ENCODE results near the gene TEX2. TPM values are rescaled to one million over a fixed set of nuclear protein-coding genes. Genes with fewer than 3 reads are reported as not detected.

The TEX2 gene
- total and polyA plus RNA-seq, 2 donors (not counting 1 experiment from before 2014, with no cell fraction given) = 4.0 to 7.6 TPM

GRCh38 chr17:64297467-64298088, 34.5 kb upstream of the TEX2 start:
- no peaks in the 10 kb centered on the region for H3K4me1 Mint-ChIP-seq
- CTCF ChIA-PET = no interaction called here
- Histone ChIP-seq H2AFZ (ENCODE audit: insufficient read depth, low read depth, low read length, poor library complexity, severe bottlenecking) (no peak overlapping the region), H3K27ac (ENCODE audit: low read length in 2 of 2) (no peak overlapping the region), H3K9ac (ENCODE audit: low read length) (no peak overlapping the region), H3K4me1 (ENCODE audit: control insufficient read depth in 2 of 2, insufficient read depth in 2 of 2, low read length in 2 of 2) (no peaks in the 10 kb centered on the region), H3K4me3 (ENCODE audit: control extremely low read depth in 1 of 5, extremely low read depth in 1 of 5, insufficient read depth in 1 of 5, low read depth in 2 of 5, low read length in 4 of 5) (no peak overlapping the region), H3K4me2 (replicated peaks; ENCODE audit: low read depth, low read length, poor library complexity, severe bottlenecking) (no peak overlapping the region), H3K36me3 (replicated peaks in 1 of 2; ENCODE audit: control extremely low read depth in 1 of 2, control insufficient read depth in 1 of 2, extremely low read depth in 1 of 2, insufficient read depth in 2 of 2, low read length in 1 of 2) (no peaks in the 10 kb centered on the region), H3K9me3 (ENCODE audit: control extremely low read depth in 1 of 3, control insufficient read depth in 2 of 3, insufficient read depth in 1 of 3, low read length in 2 of 3) (no peaks in the 10 kb centered on the region), H4K20me1 (ENCODE audit: control insufficient read depth, insufficient read depth, low read length, poor library complexity, severe bottlenecking) (no peaks in the 10 kb centered on the region), H3K79me2 (ENCODE audit: control insufficient read depth, insufficient read depth, low read length) (no peaks in the 10 kb centered on the region), H3K27me3 (replicated peaks in 1 of 4; ENCODE audit: control extremely low read depth in 1 of 4, control insufficient read depth in 3 of 4, insufficient read depth in 4 of 4, low read length in 3 of 4) (no peaks in the 10 kb centered on the region)
- no peaks in the 10 kb centered on the region for H3K9me3 Mint-ChIP-seq (ENCODE audit: insufficient read depth)
- TF ChIP-seq, protein P1, sequence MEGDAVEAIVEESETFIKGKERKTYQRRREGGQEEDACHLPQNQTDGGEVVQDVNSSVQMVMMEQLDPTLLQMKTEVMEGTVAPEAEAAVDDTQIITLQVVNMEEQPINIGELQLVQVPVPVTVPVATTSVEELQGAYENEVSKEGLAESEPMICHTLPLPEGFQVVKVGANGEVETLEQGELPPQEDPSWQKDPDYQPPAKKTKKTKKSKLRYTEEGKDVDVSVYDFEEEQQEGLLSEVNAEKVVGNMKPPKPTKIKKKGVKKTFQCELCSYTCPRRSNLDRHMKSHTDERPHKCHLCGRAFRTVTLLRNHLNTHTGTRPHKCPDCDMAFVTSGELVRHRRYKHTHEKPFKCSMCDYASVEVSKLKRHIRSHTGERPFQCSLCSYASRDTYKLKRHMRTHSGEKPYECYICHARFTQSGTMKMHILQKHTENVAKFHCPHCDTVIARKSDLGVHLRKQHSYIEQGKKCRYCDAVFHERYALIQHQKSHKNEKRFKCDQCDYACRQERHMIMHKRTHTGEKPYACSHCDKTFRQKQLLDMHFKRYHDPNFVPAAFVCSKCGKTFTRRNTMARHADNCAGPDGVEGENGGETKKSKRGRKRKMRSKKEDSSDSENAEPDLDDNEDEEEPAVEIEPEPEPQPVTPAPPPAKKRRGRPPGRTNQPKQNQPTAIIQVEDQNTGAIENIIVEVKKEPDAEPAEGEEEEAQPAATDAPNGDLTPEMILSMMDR (IDR thresholded peaks at IDR 0.05) = no peak
- no peak for TF ChIP-seq EZH2 (IDR thresholded peaks at IDR 0.05; ENCODE audit: borderline replicate concordance, insufficient read depth, low read depth, low read length, poor library complexity, severe bottlenecking)
- POLR2A ChIA-PET = no interaction called here
- ATAC-seq (ENCODE audit: low read depth) (no peak), DNase-seq (no peak)
- H3K27ac Mint-ChIP-seq = no peak overlapping the region
- peaks cover 6% of the 10 kb centered on the region for H3K27me3 Mint-ChIP-seq
- intact Hi-C loops (cut with micrococcal nuclease) = no loop called here
- WGBS (ENCODE audit: insufficient coverage) = 96% methylated on average over 7 of the region's 8 CpGs
- H3K4me3 Mint-ChIP-seq = no peak overlapping the region

DNA sequence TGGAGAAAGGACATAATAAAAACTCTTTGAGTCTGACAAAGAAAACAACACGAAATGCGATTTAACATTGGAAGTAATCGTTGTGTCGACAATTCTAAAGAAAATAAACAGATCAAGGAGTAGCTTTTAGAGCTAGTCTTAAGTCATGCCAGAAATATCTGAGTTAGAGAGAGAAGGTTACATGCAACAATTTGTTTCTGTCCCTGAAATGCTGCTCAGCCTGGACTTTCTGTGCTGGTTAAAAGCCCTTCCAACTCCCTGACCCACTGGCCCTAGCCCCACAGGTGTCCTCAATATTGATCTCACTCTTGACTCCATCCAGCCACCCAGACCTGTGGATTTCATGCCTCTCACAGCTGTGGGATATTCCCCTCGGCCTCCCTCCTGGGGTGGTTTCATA, 33.2 kb upstream of the TEX2 start:
- Mint-ChIP-seq H3K27ac (no peak overlapping the region), H3K27me3 (peaks cover 6% of the 10 kb centered on the region), H3K9me3 (ENCODE audit: insufficient read depth) (peaks cover 2% of the 10 kb centered on the region), H3K4me1 (no peaks in the 10 kb centered on the region), H3K4me3 (no peak overlapping the region)
- Histone ChIP-seq H3K79me2 (ENCODE audit: control insufficient read depth, insufficient read depth, low read length) (no peaks in the 10 kb centered on the region), H3K36me3 (replicated peaks in 1 of 2; ENCODE audit: control extremely low read depth in 1 of 2, control insufficient read depth in 1 of 2, extremely low read depth in 1 of 2, insufficient read depth in 2 of 2, low read length in 1 of 2) (no peaks in the 10 kb centered on the region), H4K20me1 (ENCODE audit: control insufficient read depth, insufficient read depth, low read length, poor library complexity, severe bottlenecking) (no peaks in the 10 kb centered on the region), H3K4me3 (ENCODE audit: control extremely low read depth in 1 of 5, extremely low read depth in 1 of 5, insufficient read depth in 1 of 5, low read depth in 2 of 5, low read length in 4 of 5) (no peak overlapping the region), H3K27ac (ENCODE audit: low read length in 2 of 2) (no peak overlapping the region), H2AFZ (ENCODE audit: insufficient read depth, low read depth, low read length, poor library complexity, severe bottlenecking) (no peak overlapping the region), H3K9me3 (ENCODE audit: control extremely low read depth in 1 of 3, control insufficient read depth in 2 of 3, insufficient read depth in 1 of 3, low read length in 2 of 3) (peaks cover 1 to 6% (median 4%) of the 10 kb centered on the region in 3 donors), H3K4me1 (ENCODE audit: control insufficient read depth in 2 of 2, insufficient read depth in 2 of 2, low read length in 2 of 2) (no peaks in the 10 kb centered on the region), H3K27me3 (replicated peaks in 1 of 4; ENCODE audit: control extremely low read depth in 1 of 4, control insufficient read depth in 3 of 4, insufficient read depth in 4 of 4, low read length in 3 of 4) (no peaks in the 10 kb centered on the region), H3K9ac (ENCODE audit: low read length) (no peak overlapping the region), H3K4me2 (replicated peaks; ENCODE audit: low read depth, low read length, poor library complexity, severe bottlenecking) (no peak overlapping the region)
- intact Hi-C loops (cut with micrococcal nuclease) = no loop called here
- TF ChIP-seq, protein P1 (IDR thresholded peaks at IDR 0.05) = no peak
- TF ChIP-seq EZH2 (IDR thresholded peaks at IDR 0.05; ENCODE audit: borderline replicate concordance, insufficient read depth, low read depth, low read length, poor library complexity, severe bottlenecking) = no peak
- no peak for ATAC-seq (ENCODE audit: low read depth)
- ChIA-PET POLR2A (no interaction called here), CTCF (interaction anchor here (0.6 to 1.0 kb wide), 2 partner anchors 23 to 262 kb away, joined by 3 read pairs; no protein-coding TSS in a partner anchor)
- WGBS (ENCODE audit: insufficient coverage) = 93% methylated on average over 3 of the region's 5 CpGs
- DNase-seq = no peak
